Measurements from ENCODE around the gene LRSAM1.

LRSAM1 gene

GRCh38 chr9:127500862-127501261 is 49.6 kb downstream of the LRSAM1 start:
- no peak for DNase-seq

- DNase-seq = no peak
Observed at GRCh38 chr9:127501821-127502343, 50.6 kb downstream of the LRSAM1 start.

GRCh38 chr9:127502706-127503378 is 51.5 kb downstream of the LRSAM1 start:
- peak; percentile 17 for DNase-seq

- peak; percentile 19 for DNase-seq
Observed at GRCh38 chr9:127503379-127503921, 52.1 kb downstream of the LRSAM1 start.

GRCh38 chr9:127503947-127504886 is 52.9 kb downstream of the LRSAM1 start:
- DNase-seq = peak; percentile 81

- DNase-seq = no peak
Observed at GRCh38 chr9:127504887-127505251, 53.6 kb downstream of the LRSAM1 start.

- DNase-seq = peak; percentile 49
Observed at GRCh38 chr9:127505396-127506116, 54.2 kb downstream of the LRSAM1 start.

GRCh38 chr9:127506117-127506813 is 55.0 kb downstream of the LRSAM1 start:
- DNase-seq = peak; percentile 23

GRCh38 chr9:127506814-127507750 is 55.8 kb downstream of the LRSAM1 start:
- peak; percentile 20 for DNase-seq

- peak; percentile 16 for DNase-seq
Observed at GRCh38 chr9:127507751-127508648, 56.7 kb downstream of the LRSAM1 start.

- DNase-seq = no peak
Observed at GRCh38 chr9:127508901-127509260, 57.6 kb downstream of the LRSAM1 start.

GRCh38 chr9:127509261-127509954 is 58.1 kb downstream of the LRSAM1 start:
- no peak for DNase-seq

- DNase-seq = peak; percentile 16
Observed at GRCh38 chr9:127509955-127510299, 58.6 kb downstream of the LRSAM1 start.

GRCh38 chr9:127514468-127514867 is 63.2 kb downstream of the LRSAM1 start:
- no peak for DNase-seq

- DNase-seq = no peak
Observed at GRCh38 chr9:127516835-127517607, 65.7 kb downstream of the LRSAM1 start.

- DNase-seq = no peak
Observed at GRCh38 chr9:127517620-127518019, 66.3 kb downstream of the LRSAM1 start.

GRCh38 chr9:127518091-127518856 is 67.0 kb downstream of the LRSAM1 start:
- DNase-seq = no peak
